HG03558 (cell line): ENCODE measurements around the gene GLIPR2.
"Not testable (repeated sequence)": the region's sequence is repeated elsewhere in the genome, so short reads cannot be mapped to it uniquely, and the experiment has no call there.

Source experiments
- ATAC-seq: cut with Tn5 transposase; IDR thresholded peaks from one replicate; pipeline ENCODE4 v1.9.1; 2021; ENCODE audit warnings: moderate number of reproducible peaks; ENCODE audit not compliant: unreplicated experiment; ENCODE audit errors: extremely low read depth

The GLIPR2 gene

GRCh38 chr9:36142510-36143244, 6.1 kb downstream of the GLIPR2 start:
- ATAC-seq: no peak

DNA sequence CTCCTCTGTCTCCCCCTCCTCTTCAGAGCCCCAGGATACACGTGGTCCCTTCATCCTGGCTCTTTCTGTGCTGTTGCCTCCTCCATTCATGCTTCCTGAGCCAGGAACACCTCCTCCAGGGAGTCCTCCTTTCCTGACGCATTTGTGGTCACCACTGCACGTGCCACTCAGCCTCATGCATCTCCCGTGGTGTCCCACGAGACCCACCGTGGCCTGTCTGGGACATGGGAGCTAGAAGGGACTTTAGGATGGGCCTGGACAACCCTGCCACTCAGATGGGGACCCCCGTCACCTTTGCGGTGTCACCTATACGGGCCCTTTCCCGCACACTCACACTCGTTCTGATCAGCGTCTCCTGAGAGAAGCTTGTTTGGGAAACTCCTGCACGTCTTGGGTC, 6.7 kb downstream of the GLIPR2 start:
- no peak for ATAC-seq

DNA sequence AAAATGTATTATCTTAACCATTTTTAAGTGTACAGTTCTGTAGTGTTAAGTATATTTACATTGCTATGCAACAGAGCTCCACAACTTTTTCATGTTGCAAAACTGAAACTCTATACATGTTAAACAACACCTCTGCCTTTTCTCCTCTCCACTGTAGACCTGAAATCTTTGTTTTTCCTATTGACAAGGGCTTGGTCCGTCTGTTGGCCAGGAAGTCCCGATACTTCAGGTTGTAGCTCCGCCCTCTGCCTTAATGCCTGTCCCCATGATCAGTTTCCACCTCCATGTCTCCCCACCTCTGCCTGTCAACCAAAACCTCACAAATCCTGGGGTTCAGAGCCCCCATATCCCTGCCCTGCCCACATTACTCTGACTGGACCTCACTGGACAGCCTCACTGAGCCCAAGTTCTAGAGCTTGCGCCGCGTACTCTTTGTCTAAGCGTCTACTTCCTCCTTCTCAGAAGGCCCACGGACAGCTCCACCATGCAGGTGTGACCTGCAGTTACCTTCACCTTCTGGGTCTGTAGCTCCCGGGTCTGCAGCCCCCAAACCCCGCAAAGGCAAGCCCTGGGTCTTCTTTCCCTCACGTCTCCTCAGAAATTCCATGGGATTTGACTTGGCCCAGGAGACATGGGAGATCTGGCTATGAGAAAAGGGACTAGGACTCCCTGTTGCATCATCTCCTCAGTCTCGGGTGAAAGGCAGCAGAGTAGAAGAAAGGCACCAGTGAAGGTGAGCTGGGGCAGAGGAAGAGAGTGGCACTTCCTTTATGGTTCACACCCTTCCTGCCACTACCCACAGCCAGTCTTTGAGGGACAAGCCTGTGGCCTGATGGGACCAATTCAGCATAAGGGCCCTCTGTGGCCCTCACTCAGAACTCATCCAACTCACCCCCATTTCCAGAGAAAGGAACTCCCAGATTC, 8.0 kb downstream of the GLIPR2 start:
- ATAC-seq: no peak

GRCh38 chr9:36145970-36146369, 9.4 kb downstream of the GLIPR2 start:
- no peak for ATAC-seq

DNA sequence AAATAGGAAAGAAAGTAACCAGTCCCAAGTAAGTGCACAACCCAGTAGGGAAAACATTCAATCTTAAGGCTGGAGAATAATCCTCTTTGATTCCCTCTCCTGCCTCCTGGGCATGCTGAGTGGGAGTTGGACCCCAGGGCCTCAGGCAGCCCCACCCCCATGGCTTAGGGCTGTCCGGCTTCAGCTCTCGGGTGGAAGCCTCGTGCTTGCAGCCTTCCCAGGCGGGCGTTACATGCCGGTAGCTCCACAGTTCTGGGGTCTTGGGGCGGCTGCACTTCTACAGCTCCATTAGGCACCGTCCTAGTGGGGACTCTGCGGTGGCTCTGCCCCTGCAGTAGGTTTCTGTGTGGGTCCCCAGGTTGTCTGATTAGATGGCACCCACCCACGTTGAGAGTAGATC, 10.1 kb downstream of the GLIPR2 start:
- ATAC-seq: no peak

- ATAC-seq: no peak
Measured at GRCh38 chr9:36147441-36148175, 11.1 kb downstream of the GLIPR2 start.

DNA sequence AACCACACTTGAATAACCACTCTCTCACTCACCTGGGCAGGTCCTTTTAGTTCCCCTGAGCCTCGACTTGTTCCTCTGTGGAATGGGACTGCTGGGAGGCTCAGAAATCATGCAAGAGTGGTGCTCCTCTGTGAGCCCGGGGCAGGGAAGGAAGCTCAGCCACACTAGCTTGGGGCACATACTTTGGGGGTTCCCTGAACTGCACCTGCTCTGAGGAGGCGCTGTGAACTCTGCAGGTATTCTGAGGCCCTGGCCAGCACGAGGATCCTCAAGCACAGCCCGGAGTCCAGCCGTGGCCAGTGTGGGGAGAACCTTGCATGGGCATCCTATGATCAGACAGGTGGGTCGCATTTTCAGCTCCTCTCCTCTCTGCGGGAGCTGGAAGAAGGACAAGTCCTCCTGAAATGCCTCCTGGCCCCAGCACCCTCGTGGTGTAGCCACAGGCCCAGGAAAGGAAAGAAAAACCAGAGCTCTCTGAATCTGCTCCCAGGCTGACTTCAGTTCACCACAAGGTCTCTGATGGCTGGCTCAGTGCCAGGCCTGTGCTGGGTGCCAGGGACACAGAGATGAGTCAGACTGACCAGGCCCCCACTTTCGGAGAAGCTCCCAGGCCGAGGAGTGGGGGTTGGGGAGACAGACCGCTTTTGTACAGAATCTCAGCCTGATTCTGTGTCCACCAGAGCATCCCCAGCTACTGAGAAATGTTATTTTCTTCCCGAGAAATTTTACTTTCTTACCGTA, 11.9 kb downstream of the GLIPR2 start:
- peak; percentile 40 for ATAC-seq

GRCh38 chr9:36149197-36149596, 12.7 kb downstream of the GLIPR2 start:
- no peak for ATAC-seq

DNA sequence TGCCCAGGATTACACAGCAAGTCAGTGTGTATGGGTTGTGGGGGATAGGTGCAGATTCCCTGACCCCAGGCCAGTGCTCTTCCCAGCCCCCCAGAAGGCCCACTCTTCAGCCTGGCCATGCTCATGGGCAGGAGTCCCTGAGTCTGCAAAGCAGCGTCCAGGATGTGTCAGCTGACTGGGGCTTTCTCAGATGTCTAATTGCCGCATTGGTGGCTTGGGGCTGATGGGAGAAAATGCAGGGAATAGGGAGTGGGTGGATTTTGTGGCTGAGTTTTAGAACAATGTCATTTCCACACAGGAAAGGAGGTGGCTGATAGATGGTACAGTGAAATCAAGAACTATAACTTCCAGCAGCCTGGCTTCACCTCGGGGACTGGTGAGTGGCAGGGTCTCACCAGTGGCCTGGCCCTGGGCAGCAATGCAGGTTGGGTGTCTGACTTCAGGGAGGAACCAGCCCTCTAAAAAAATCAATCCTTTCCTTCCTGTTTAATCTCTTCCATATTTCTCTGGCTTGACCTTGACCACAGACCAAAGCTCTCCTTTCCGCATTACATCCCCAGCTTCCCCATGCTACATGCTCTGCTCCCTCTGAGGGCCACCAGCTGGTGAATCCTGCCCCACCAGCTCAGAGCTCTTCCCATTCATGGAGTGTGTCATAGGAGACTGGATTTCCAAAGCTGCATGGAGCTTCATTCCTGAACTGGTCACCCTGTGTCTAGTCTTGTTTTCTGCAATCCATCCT, 14.2 kb downstream of the GLIPR2 start:
- ATAC-seq: no peak

DNA sequence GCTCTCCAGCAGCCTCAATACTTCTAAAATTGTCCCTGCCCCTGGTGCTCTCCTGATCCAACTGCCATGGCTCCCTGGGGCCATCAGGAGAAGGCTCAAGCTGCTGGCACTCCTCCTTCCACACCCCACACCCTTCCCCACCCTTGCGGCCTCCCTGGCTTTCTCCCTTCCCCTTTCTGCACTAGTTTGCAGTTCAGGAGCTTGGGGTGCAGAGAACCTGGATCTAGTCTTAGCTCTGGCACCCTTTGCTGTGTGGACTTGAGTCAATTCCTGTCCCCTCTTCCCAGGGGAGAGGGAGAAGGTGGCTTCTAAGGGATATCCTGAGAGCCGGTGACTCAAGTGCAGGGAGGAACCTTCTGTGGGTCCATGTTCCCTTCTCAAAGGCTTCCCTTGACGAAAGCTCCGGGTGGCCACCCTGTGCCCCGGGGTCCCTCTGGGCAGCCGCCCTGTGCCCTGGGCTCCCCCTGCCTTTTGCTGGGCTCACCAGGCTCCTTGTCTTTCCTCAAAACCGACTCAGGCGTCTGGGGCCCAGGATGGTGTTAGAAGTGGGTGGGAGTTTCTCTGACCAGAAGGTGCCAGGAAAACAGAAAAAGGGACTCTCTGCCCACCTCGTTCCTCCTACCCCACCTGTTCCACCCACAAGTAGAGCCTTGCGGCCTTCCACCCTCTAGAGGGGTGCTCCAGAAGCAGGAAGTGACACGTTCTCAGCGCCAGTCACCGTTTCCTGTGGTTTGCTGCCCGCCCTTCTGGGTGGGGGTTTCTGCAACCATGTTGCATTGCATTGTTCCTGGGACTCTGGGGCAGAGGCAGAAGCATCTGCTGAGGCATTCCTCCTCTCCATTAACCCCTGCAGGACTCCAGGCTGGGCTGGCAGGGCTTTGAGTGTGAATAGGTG, 15.0 kb downstream of the GLIPR2 start:
- peak; percentile 77 for ATAC-seq

DNA sequence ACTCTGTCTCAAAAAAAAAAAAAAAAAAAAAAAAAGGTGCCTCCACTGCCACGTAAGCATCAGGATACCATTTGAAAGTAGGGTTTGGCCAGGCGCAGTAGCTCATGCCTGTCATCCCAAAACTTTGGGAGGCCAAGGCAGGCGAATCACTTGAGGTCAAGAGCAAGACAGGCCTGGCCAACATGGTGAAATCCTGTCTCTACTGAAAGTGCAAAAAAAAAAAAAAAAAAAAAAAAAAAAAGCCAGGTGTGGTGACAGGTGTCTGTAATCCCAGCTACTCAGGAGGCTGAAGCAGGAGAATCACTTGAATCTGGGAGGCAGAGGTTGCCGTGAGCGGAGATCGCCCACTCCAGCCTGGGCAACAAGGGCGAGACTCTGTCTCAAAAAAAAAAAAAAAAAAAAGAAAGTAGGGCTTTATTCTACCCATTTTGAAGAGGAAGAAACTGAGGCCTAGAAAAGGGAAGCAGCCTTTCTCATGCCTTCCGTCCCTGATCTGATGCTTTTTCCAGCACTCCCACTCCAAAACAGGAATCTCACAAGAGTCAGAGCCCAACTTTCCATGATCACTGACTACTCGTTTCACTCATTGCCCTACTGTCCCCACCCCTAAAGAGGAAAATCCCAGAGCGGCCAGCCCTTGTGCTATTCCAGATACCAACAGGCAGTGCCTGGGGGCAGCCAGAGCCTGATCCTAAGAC, 16.4 kb downstream of the GLIPR2 start:
- no peak for ATAC-seq

- no peak for ATAC-seq
Measured at GRCh38 chr9:36153746-36154145, 17.2 kb downstream of the GLIPR2 start.

DNA sequence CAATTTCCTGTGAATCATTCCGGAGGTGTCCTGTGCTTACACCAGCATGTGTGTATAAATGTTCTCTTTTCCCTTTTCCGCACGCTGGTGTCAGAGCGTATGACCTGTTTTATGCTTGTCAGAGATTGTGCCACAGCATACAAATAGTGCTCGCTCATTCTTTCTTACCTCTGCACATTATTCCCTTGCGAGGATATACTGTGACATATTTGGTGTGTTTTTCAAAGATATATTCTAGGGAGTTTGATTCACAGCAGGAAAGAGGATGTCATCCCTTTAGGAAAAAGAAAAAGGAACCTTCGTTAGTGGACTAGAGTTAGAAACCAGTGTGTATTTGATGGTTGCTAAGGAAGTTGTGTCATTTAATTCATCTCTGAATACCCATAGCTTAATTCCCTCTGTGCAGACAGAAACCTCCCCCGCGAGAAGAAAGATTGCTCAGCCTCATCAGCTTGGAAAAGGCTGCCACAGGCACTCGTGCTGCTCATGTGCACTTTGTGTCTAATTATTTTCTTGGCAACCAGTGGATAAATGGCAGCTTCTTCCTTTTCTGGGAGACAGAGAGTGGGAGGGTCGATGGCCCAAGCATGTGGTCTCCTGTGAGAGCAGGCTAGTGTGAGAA, 17.9 kb downstream of the GLIPR2 start:
- no peak for ATAC-seq

- no peak for ATAC-seq
Measured at GRCh38 chr9:36156116-36156515, 19.6 kb downstream of the GLIPR2 start.

GRCh38 chr9:36158122-36158521, 21.6 kb downstream of the GLIPR2 start:
- ATAC-seq: no peak

DNA sequence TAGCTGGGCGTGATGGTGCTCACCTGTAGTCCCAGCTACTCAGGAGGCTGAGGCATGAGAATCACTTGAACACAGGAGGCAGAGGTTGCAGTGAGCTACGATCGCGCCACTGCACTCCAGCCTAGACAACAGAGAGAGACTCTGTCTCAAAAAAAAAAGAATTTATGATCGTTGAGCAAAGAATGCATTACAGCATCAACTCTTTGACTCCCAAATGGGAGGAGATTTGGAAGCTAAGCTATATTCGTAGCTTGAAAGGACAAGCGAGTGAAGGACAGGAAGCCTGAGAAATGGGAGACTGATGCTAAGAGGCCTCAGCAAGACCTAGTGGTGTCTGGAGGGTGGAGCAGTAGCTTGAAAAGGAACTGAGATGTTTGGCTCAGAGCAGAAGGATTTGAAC, 22.4 kb downstream of the GLIPR2 start:
- no peak for ATAC-seq

GRCh38 chr9:36159509-36159908, 23.0 kb downstream of the GLIPR2 start:
- not testable (repeated sequence) for ATAC-seq
